Measurements from ENCODE around the gene NCF4.
A peak's percentile ranks its signal among the peaks of the same experiment; 100 is the strongest.

The NCF4 gene

DNA sequence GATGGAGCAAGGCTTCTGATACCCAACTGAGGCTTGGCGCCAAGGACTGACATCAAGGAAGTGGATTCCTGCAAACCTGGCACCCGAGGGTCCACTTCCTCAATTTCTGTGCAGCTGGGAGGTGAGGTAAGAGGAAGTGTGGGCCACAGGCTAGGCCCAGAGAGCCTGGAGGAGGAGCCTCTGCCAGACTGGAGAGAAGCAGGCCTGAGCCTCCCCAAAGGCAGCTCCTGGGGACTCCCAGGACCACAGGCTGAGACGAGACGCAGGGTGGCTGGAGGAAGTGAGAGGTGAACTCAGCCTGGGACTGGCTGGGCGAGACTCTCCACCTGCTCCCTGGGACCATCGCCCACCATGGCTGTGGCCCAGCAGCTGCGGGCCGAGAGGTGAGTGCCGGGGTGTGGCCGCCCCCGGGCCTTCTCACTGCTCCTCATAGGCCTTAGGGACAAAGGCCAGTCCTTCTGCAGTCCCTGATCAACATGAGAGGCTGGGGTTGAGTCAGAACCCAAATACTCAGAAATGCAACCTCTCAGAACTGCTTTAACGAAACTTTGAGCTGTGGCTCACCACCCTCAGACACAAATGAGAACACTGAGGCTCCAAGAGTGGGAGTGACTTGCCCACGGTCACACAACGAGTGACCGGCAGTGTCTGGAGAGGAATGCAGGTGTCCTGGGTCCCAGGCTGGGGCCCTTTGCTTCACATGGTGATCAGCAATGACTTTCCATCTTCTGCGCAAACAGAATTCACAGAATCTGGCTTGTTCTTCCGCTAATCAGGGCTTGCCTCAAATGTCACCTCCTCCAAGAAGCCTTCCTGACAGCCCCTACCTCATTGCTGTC, at the start of gene NCF4:
NCF4 (plus strand) TSS at position 186 of the 839 bp plus-strand sequence; CDS start at position 352, 166 bp downstream.
- DNase-seq = peak; percentile 39 to 43

DNA sequence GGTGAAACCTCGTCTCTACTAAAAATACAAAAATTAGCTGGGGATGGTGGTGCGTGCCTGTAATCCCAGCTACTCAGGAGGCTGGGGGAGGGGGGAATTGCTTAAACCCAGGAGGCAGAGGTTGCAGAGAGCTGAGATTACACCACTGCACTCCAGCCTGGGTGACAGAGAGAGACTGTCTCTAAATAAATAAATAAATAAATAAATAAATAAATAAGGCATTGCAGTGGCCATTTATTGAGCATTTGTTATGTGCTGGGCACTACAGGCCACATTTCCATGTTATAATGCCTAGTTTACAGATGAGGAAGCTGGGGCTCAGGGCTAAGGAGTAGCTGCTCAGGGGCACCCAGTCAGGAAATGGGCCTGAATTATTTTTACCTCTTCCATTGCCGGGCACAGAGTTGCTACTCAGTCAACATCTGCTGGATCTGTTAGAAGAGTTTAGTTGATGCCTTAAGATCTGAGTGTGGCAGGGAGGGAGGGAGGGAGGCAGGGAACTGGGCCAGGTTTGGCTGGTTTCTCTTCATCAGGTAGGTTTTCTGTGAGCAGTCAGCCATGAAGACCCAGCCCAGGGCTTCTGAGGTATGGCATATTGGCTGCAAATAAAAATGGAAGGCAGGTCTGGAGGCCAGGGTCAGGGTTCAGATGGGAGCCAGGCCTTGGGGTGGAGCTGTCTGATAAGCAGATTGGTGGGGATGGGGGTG, 49.6 kb upstream of the NCF4 start:
- no peak for DNase-seq

DNA sequence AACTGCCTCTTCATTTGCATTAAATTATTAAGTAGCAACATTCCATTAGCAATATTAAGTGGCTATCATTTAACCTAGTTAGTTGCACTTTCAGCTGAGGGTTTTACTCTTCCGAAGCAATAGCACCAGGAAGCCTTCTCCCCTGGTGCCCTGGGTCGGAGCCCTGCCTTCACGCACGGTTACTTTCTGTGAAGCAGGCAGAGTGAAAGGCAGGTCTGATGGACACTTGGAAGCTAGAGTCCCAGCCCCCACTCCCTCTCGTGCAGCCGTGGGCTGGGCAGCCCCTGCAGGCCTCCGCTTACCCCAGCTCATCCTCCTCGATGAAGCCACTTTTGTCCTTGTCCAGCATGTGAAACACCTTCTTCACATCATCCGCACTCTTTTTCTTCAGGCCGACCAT, 46.0 kb upstream of the NCF4 start:
- no peak for DNase-seq

DNA sequence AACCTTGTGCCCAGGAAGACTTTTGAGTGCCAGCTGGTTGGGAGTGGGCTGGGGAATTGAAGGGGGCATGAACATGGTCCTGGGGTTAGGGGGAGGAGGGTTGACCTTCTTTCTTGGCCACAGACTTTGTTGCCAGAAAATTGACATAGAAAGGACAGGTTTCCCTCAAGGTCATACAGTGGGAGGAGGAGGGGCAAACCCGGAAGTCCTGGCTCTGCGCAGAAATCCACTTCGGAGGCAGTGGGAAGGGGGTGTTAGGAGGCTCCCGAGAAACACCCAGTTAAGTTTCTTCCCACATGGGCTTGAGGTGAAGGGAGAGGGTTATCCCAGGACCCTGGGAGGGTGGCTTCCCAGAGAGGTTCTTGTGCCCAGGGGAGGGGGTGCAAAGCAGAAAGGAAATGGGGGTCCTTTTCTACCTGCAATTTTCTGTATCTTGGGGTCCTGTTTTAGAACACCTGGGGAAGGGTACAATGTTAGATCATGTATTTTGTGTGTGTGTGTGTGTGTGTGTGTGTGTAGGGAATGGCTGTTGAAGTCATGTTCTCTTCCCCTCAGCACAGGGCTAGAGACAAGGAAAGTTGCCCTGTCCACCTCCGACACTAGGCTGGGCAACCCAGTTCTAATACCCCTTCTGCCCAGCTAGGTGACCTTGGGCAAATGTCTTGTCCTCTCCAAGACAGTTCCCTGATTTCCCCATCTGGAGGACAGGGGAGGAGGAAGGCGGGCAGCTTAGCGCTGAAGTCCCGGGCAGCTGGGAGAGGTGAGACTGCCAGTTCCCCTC, 45.1 kb upstream of the NCF4 start:
- no peak for DNase-seq

DNA sequence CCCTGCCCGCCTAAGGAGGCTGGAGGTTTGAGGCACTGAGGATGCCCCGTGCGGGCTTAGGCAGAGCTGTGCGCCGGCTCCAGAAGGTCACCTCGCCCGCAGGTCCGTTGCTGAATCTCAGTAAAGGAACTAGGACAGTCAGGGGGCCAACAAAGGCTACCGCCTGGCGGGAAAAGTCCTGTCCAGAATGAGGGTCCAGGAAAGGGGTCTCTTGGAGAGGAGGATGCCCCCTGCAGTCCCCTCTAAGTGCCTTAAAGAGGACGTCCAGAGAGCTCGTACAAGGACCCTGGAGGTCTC, 44.5 kb upstream of the NCF4 start:
- peak in 1 of 2 donors; percentile 5 for DNase-seq

DNA sequence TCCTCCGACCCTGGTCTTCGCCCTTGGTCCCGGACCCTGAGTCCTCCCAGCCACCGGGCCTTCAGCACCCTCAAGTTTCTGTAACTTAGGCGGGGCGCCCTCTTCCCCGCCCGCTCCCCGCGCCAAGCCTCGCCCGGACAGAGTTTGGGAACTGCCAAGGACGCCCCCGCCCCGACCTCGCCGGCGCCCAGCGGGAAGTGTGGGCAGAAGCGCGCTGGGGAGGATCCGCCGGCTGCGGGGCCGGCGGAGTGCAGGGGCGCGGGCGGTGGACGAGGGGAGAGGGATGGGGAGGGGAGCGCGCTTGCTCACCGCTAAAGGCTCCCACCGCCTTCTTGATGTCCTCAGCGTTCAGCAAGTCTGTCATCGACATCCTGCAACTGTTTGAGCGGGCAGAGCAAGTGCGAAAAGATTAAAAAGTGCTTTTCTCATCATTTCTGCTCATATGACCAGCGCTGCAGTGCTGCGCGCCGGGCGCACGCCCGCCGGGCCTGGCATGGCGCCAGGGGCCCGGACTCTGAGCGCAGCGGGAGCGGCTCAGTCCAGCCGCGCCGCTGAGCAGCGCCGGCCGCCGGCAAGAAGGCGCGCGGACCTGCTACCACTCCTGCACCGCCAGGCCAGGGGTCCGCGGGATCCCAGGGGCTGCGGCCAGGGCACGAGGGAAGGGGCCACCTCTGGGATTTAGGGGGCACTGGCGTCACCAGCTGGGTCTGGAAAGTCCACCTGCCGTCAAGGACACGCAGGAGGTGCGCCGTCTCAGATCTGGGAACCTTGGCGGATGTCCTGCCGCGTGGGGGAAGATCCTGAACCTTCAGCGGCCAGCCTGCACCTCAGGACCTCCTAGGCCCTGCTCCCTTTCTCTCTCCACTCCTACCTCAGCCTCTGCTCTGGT, 43.9 kb upstream of the NCF4 start, which contains the start of gene PVALB:
PVALB (minus strand) TSS at position 400 of the 889 bp plus-strand sequence; CDS start at position 370, 30 bp downstream.
- peak in 1 of 2 donors; percentile 13 for DNase-seq

DNA sequence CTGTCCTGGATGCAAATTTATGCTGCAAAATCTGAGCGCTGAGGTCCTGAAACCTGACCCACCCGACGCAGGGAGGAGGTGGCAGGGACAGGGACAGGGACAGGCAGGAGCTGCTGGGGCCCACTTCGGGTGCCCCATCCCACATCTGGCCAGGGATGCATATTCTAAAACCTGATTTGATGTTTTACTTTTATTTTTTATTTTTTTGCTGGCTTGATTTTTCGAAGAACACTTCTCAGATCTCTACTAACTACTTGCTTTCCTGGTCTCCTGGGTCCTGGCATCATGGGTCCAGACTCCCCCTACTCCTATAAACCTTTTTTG, 43.3 kb upstream of the NCF4 start:
- no peak for DNase-seq

DNA sequence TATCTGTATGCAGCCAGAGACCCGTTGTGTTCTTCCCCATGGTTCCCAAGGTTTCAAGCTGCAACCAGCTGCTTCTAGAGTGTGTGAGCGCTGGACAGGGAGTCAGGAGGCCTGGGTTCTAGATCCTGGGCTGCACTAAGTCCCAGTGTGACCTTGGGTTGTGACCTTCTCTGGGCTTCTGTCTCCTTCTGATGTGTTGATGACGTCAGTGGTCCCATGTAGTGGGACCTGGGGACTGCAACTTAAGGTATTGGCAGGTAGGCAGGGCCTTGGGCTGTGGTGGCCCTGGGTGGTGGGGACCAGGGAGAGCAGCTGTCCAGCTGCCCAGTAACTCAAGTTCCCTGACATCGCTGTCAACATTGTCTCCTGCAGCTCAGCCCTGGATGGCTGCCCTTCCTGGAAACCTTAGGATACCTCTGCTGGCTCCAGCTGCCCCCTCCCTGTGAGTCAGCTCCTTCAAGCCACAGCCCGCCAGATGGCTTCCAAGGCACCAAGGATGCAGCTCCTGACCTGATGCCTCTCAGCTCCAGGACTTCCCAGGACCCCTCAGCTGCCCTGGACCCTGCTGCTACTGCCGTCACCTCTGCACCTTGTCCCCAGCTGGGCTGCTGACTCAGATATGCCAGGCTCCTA, 42.7 kb upstream of the NCF4 start:
- DNase-seq = no peak

DNA sequence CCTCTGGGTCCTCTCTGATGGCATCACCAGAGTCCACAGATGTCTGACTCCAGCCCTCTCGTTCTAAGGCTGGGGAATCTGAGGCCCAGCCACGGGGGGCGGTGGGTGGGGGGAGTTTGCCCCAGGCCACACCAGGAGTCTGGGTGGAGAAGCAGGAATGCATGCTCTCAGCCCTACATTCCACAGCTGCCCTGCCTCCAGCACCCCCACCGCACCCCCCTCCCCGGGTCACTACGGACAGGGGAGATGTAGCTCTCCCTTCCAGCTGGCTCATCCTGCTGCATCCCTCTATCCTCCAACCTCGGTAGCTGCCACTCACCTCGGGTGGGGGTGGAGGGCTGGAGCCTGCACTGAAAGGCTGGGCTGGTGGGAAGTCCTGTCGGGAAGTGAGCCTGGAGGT, 41.7 kb upstream of the NCF4 start:
- no peak for DNase-seq

DNA sequence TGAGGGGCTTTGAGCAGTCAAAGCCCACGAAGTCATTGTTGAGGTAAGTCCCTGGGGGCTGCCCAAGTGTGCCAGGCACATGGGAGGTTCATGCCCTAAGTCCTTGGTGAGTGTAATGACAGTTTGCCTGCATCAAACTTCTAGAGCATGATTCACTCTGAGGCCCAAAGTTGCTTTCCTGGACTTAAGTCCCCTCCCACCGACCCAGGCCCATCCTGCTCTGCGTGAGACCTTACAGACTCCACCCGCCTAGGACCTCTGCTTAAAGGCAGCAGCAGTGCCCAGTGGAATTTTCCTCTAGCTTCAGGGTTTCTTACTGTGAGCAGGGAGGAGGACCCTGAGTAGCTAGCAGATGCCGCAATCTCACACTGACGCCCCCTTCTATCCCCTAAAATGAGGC, 38.2 kb upstream of the NCF4 start:
- DNase-seq = no peak

DNA sequence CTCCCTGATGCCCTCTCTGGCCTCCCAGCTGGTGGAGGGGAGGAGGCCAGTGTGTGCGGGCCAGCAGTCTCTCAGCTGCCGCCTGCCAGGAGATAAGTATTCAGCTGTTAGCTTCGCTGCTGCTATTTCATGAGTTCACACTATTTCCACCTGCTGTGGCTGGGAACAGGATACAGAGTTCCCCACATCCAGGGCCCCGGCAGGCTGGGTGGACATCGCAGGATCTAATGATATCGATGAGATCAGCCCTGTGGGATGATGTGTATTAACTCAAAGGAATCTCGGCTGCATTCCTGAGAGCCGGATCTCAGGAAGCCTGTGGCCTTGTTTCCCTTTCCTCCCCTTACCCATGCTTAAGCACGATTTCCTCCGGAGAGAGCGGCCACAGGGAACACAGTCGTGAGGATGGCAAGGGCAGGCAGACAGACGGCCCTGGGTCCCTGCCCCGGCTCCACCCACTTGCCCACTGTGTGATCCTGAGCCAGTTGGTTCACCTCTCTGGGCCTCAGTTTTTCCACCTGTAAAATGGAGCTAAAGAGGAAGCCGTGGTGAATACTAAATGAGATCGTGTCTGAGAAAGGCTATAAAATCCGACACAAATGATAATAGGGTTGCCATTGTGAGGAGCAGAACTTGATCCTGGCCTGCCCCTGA, 37.5 kb upstream of the NCF4 start:
- DNase-seq = no peak

DNA sequence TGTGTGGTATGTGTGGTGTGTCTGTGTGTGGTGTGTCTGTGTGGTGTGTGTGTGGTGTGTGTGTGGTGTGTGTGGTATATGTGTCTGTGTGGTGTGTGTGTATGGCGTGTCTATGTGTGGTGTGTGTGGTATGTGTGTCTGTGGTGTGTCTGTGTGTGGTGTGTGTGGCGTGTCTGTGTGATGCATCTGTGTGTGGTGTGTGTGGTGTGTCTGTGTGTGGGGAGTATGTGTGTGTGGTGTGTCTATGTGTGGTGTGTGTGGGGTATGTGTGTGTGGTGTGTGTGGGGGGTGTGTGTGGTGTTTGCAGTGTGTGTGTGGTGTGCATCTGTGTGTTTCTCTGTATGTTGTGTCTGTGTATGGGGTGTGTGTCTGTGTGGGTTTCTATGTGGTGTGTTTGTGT, 36.2 kb upstream of the NCF4 start:
- no peak for DNase-seq

DNA sequence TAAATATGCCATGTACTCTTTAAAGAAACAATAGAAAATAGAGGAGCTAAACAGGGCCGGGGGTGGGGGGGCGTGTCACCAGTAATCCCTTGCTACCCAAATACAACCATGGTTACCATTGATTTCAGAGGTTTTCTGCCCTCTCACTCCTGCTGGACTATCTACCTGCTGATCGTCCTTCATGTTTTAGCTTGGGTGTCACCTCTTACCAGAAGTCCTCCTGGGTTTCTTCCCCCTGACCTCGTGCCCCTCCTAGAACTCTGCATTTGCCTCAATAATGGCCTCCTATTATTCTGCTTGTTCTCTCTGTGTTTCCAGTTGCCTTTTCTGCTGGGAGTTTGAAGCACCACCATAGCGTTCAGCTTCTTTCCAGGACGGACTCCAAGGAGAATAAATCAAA, 34.5 kb upstream of the NCF4 start:
- no peak for DNase-seq

DNA sequence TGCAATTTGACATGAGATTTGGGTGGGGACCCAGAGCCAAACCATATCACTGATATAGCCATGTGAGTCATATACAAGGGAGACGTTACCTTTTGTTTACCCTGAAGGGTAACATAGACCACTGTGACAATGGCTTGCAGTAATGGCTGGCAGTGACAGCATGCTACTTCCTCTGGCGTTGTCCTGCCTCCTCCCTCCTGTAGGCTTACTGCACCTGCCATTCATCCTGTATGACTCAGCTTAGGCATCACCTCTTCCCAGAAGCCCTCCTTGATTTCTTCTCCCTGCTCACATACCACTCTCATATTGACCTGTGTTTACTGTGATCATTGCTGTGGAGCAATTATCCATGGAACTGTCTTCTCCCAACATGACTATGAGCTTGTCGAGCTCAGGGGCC, 32.0 kb upstream of the NCF4 start:
- DNase-seq = no peak

DNA sequence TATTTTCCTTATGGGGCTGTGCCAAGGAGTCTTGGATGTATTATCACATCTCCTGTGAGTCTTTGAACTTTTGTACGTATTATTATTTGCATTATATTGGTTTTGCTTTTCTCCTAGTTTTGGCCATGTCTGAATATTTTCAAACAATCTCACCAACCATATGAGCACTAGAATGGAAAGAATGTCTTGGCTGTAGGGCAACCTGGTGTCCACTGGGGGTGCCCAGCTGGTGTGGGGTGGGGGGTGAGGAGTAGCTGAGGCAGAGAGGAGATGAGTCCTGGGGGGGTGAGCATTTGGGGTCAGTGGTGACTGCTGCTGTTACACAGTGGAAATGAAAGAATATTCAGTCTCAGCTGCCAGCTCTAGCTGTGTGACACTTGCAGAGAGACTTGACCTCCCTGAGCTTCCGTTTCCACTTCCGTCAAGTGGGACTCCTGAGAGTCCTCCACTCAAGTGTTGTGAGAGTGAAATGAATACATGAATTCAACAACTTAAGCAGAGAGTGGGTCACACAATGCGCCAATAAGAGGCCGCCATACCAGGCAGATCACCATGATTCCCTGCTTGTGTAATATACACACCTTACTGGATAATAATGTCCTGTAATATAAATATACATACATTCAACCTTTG, 31.3 kb upstream of the NCF4 start:
- DNase-seq = no peak

DNA sequence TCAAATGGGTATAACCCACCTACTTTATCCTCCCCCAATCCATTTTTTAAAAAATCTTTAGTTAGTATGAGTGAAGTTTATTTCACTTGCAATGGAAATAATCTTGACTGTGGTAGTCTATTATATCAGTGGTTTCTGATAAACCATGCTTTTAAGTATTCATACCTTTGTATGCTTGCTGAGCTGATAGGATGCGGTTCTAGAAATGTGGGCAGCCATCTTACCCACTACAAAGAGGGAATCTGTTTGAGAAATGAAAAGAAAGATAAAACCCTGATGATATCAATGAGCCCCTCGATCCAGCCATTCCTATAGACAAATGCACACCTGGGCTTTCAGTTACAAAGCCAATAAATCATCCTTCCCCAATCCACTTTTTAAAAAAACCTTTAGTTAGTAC, 30.2 kb upstream of the NCF4 start:
- DNase-seq = no peak

DNA sequence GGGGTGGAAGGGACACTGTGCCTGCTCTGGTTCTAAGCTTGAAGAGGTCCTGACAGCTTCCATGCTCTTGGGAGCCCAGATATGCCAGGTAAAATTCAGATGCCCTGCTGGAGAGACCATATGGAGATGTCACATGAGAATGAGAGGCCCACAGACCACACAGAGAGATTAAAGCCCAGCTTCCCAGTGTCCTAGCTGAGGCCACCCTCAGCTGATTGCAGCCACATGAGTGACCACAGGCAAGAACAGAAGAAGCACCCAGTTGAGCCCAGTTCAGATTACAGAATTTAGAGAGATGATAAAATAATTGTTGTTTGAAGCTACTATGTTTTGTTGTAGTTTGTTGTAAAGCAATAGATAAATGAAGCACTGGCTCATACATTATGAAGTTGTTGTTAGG, 29.6 kb upstream of the NCF4 start:
- no peak for DNase-seq

DNA sequence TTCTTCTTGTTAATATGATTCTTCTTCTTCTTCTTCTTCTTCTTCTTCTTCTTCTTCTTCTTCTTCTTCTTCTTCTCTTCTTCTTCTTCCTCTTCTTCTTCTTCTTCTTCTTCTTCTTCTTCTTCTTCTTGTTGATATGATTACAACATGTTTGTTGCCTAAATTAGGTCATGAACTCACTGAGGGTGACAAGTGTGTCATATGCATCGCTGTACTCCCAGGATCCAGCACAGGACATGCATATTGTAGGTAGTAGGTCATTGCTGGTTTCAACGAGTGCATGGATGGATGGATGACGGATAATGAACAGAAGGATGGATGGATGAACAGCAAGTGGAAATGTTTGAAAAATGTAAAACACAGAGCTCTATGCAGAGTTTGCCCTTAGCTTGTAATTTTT, 29.1 kb upstream of the NCF4 start:
- DNase-seq = no peak

DNA sequence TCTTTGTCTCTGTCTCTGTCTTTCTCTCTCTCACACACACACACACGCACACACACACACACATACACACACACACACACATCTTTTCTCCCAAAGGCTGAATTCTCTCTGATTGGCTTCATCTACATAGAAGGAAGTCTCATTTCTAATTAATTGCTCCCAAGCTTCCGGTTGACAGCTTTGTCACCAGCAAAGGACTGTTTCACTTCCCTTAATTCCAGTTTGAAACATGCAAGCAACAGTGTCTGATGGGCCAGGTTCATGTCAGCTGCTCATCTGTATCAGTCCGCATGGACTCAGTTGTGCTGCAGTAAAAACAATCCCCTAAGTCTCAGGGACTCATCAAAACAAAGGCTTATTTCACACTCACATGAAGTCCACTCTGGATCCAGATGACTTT, 27.7 kb upstream of the NCF4 start:
- no peak for DNase-seq

DNA sequence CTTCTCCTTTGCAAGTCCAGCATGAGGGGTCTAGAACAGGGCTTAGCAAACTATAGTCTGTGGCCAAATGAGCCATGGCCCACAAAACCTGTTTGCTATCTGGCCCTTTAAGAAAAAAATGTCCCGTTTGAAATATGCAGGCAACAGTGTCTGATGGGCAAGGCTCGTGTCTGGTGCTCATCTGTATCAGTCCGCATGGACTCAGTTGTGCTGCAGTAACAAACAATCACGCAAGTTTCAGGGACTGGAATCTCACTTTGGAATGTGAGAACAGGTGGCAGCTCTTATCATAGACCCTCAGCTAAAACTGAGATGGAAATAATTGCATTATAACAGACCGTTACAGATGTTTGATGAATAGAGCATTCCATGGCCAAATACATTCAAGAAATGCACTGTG, 24.9 kb upstream of the NCF4 start:
- no peak for DNase-seq

Measured in stimulated activated CD4-positive, alpha-beta T cell treated with anti-CD3 and anti-CD28 coated beads, Interleukin-2, amount 100 ng/mL, for 24 hours (primary cell).